GM12874 (cell line): Measurements from ENCODE around the gene ABHD14A.

Source experiments
- TF ChIP-seq, protein P1 (sequence below): IDR thresholded peaks from 2 replicates; pipeline ENCODE4 v1.5.1; 2011; ENCODE audit warnings: low read depth, mild to moderate bottlenecking, control low read depth, low read length, moderate library complexity; ENCODE audit not compliant: insufficient read depth

Gene ABHD14A

DNA sequence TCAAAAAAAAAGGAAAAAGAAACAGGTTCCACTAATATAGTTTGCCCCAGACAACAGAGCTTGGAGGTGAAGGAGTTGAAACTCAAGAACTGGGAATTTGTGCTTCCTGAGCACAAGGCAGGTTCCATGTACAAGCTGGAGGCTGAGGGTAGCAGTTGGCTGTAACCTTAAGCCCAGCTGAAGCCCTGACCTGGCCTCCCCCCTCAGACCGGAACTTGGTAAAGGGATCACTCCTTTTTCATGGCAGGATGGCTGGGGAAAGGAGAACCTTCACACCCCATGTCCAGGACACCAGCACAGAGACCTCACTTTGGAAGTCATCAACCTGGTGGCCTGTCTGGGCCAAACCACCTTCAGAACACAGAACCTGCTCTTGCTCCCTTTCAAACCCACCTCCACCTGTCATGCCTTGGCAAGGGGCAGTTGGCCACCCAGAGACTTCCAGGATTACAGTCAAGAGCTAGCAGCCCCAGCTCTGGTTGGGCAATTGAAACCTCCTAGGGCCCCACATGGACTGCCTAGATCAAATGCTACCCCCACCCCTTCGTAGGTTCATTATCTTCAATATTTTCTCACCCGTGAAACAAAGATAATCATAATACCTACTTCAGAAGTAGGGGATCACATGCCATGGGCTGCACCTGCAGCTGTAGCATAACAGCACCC is 17.3 kb downstream of the ABHD14A start:
- TF ChIP-seq, protein P1, sequence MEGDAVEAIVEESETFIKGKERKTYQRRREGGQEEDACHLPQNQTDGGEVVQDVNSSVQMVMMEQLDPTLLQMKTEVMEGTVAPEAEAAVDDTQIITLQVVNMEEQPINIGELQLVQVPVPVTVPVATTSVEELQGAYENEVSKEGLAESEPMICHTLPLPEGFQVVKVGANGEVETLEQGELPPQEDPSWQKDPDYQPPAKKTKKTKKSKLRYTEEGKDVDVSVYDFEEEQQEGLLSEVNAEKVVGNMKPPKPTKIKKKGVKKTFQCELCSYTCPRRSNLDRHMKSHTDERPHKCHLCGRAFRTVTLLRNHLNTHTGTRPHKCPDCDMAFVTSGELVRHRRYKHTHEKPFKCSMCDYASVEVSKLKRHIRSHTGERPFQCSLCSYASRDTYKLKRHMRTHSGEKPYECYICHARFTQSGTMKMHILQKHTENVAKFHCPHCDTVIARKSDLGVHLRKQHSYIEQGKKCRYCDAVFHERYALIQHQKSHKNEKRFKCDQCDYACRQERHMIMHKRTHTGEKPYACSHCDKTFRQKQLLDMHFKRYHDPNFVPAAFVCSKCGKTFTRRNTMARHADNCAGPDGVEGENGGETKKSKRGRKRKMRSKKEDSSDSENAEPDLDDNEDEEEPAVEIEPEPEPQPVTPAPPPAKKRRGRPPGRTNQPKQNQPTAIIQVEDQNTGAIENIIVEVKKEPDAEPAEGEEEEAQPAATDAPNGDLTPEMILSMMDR: no peak

DNA sequence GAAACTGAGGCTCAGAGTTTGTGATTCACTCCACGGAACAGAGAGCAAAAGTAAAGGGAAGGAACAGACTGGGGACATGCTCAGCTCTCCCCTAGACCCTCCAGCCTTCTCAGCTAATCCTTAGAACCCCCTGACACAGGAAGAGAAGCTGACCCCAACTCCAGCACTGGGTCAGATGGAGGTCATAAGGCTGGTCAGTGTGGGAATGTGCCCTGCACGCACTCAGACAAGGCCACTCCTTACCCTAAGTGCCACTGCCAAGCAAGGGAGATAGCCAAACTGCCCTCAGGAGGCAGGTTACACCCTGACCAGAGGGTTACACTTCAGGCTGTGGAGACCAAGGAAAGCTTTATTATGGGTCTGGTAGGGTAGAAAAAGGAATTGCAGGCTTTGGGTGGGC is 19.7 kb downstream of the ABHD14A start:
- TF ChIP-seq, protein P1: no peak

DNA sequence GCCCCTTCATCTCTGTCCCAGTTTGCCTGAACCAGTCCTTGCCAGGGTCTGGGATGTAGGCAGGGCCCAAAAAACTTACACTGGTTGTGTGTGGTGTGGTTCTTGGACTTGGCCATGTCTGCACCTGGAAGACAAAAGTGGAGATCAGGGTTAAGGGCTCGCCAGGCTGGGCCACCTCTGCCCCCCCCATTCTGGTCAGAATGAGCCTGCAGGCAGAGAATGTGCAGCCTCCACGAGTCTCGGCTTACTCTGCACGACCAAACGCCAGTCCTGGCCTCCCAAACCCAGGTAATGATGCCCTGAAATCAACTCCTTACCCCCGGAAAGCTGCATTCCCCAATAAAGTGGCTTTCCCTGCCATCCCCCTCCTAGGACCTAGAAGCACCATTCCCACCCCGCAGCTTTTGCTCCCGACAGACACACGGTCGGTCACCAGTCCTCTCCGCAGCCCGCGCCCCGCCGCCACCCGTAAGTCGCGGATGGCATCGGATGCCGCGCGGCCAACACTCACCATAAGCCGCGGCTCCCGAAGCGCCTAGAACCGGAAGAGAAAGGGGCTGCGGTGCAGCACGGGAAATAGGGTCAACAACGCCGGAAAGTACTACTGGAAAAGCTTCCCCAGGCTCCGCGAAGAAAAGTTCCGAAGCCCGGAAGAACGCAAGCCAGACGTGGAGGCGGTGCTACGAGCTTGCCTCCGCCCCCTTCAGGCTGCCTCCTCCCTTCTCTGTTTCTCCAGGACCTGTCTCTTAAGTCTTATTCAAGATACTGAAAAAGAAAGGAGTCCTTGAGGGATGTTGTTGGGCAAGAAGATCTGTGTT is 20.7 kb downstream of the ABHD14A start, which contains the start of gene RPL29:
Gene RPL29, minus strand, starts transcription at position 550 of the 818 bp plus-strand sequence. Its CDS starts 434 bp downstream, at position 116.
- TF ChIP-seq, protein P1: no peak

DNA sequence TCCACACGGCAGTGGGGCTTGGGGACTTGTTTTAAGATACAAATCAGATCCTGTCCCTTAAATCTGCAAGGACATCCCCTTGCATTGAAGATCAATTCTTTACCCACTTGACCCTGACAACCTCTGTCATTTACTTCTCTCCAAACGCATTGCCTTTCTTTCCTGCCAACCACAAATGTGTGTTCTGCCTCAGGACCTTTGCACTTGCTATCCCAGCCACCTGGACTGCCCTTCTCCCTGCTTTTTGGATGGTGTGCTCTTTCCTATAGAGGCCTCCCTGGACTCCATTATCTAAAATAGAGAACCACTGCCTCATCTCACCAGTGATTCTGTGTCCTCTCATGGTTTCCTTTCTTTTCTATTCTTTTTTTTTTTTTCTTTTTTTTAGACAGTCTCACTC is 22.3 kb downstream of the ABHD14A start:
- TF ChIP-seq, protein P1: no peak

DNA sequence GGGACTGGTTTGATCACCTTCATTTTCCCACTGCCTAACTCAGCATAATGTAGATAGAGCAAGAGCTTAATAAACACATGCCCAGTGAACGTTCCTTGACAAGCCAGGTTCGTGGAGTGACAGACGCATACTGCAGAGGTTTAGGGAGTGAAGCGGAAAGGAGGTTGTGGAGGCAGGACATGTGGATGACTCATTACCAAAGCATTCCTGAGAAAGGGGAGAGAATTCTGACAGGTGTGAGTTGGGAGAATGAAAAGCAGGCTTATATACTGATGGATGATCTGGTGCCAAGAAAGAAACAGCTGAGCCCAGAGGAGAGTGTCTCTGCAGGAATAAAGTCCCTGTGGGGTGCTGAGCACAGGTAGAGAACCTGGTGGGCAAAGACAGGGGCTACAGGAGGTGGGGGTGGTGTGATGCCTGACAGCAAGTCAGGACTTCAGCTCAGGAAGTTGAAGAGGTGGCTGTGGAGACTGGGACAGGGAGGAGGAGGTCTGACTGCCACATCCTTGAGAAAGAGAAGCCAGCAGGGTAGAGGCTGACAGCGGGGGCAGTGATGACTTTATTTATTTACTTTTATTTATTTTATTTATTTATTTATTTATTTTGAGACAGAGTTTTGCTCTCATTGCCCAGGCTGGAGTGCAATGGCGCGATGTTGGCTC is 23.2 kb downstream of the ABHD14A start:
- TF ChIP-seq, protein P1: no peak

DNA sequence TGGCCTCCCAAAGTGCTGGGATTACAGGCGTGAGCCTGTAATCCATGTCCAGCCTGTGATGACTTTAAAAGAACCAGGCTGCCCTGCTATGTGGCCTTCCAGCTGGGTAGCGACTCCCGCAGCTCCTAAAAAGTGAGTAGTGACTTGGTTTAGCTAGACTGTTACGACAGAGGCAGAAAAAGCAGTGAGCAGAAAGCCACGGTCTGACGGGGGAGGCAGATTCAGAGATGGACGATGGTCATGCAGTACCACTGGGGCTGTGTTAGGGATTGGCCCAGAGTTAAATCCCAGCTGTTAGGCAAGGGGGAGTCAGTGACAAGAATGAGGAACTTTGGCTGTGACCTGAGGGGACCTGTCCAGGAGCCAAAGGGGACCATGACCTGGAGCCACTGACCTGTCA is 23.9 kb downstream of the ABHD14A start:
- TF ChIP-seq, protein P1: no peak

DNA sequence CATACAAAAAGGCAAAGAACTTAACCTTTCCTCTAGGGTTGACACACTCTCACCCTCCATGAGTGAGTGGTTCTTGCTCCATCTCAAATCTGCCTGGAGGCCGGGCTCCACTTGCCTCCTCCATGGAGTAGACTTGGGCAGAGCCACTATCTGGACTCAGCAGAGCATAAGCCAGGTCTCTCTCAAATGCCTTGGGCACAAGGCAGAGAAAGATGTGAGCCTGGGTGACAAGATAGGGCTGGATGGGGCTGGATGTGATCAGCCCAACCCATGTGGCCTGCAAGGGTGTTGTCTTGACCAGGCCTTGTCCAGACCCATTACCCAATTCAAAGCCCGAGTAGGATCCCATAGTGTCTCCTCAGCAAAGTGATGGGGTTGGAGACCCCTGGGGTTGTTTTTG is 25.0 kb downstream of the ABHD14A start:
- TF ChIP-seq, protein P1: no peak
